ENCODE data around the gene ANO2.

Gene ANO2

DNA sequence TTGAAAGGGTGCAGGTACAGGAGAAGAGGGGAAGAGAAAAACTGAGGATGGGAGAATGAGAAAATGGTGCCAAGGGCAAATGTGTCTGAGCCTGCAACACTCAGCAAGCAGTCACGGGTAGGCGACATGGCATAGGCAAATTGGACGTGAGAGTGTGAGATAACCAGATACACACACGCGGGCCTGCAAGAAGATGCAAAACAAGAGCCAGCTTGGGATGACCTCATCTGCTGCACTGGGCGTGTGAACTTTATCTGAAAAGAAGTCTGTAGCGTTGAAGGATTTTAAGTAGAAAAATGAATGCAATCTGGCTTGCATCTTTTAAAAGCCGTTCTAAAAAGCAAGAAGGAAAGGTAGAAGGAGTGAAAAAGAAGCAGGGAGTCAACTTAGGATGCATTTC is 352.7 kb downstream of the ANO2 start:
- no peak overlapping the region for H3K4me3 Mint-ChIP-seq
- peaks cover 2% of the 10 kb centered on the region for H3K9me3 Mint-ChIP-seq
- no peaks in the 10 kb centered on the region for H3K4me1 Mint-ChIP-seq
- DNase-seq (ENCODE audit: low spot score in 2 of 2) (no peak), ATAC-seq (no peak)
- no peaks in the 10 kb centered on the region for H3K36me3 Mint-ChIP-seq
- H3K27ac Mint-ChIP-seq, result no peak overlapping the region

DNA sequence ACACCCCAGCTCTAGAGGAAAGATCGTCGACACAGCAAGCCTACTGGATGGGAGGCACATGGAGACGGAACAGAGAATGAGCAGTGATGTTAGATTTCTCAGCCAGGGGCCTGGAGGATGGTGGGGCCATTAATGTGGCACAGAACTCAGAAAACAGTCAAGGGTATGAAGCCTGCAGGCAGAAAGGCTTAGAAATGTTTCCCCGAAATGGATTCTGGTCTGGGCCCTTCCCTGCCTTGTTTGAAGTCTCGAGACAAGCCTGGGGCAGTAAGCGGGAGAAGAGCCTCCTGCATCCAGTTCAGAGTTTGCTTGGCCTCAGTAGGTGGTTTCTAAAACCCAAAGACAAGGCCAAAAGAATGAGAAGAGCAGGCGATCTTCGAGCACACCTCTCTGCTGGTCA is 354.7 kb downstream of the ANO2 start:
- Mint-ChIP-seq H3K4me3 (no peak overlapping the region), H3K9me3 (peaks cover 2% of the 10 kb centered on the region), H3K27ac (no peak overlapping the region), H3K36me3 (no peaks in the 10 kb centered on the region), H3K4me1 (no peaks in the 10 kb centered on the region)
- ATAC-seq, result no peak
- DNase-seq (ENCODE audit: low spot score in 2 of 2), result no peak

DNA sequence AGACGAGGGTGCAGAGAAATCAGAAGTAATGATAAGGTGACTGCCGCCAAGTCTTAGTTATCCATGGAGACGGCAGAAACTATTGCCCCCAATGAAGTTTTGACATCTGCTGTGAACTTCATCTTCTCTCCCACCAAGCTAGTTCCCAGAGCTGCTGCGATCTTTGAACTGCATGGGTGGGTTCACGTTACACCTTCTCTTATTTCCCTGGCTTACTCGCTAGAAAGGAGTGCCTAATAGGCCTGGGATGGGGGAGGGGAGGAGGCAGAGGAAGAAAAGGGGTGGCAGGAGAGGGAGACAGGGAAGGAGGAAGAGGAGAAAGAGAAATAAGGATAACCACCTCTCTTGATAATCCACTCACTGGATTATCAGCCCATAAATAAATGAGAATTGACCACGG is 356.0 kb downstream of the ANO2 start:
- DNase-seq (ENCODE audit: low spot score in 2 of 2) (no peak), ATAC-seq (no peak)
- no peak overlapping the region for H3K4me3 Mint-ChIP-seq
- H3K36me3 Mint-ChIP-seq, result no peaks in the 10 kb centered on the region
- no peaks in the 10 kb centered on the region for H3K4me1 Mint-ChIP-seq
- no peak overlapping the region for H3K27ac Mint-ChIP-seq
- peaks cover 2% of the 10 kb centered on the region for H3K9me3 Mint-ChIP-seq

DNA sequence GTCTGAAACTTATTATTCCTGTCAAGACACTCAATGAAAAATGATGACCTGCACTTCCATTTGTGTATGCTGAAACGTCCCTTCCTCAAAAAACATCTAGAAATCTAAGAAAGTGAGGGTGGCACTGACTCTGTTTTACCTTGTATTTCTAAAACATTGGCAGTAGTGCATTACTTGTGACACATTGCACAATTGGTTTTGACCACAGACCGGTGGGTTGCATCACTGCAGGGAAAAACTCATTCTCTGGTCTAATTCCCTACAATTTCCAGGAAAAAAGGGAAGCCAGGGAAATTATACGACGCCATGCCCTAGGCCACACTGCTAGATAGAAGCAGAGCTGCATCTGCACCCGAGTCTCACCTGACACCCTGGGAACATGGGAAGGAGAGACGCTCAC is 356.5 kb downstream of the ANO2 start:
- no peak for ATAC-seq
- no peak overlapping the region for H3K27ac Mint-ChIP-seq
- peaks cover 2% of the 10 kb centered on the region for H3K9me3 Mint-ChIP-seq
- H3K36me3 Mint-ChIP-seq, result no peaks in the 10 kb centered on the region
- no peaks in the 10 kb centered on the region for H3K4me1 Mint-ChIP-seq
- DNase-seq (ENCODE audit: low spot score in 2 of 2), result no peak
- no peak overlapping the region for H3K4me3 Mint-ChIP-seq

DNA sequence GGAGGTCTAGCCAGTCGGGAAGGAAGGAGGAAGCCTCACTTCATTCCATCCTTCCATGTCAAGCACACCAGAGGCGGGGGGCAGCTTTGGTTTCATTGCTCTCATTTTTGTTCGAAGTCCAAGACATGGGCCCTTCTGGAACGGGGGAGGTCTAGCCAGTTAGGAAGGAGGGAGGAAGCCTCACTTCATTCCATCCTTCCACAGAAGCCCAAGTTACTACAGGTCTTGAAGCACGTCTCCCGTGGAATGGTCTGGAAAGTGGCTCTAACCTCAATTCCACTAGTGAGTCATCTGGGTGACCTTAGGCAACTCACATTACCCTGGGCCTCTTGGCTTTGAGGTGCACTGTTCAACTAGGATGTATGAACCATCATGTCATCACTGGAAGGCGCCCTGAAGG is 356.9 kb downstream of the ANO2 start:
- Mint-ChIP-seq H3K27ac (no peak overlapping the region), H3K4me1 (no peaks in the 10 kb centered on the region), H3K36me3 (no peaks in the 10 kb centered on the region), H3K4me3 (no peak overlapping the region), H3K9me3 (peaks cover 2% of the 10 kb centered on the region)
- DNase-seq (ENCODE audit: low spot score in 2 of 2) (no peak), ATAC-seq (no peak)

DNA sequence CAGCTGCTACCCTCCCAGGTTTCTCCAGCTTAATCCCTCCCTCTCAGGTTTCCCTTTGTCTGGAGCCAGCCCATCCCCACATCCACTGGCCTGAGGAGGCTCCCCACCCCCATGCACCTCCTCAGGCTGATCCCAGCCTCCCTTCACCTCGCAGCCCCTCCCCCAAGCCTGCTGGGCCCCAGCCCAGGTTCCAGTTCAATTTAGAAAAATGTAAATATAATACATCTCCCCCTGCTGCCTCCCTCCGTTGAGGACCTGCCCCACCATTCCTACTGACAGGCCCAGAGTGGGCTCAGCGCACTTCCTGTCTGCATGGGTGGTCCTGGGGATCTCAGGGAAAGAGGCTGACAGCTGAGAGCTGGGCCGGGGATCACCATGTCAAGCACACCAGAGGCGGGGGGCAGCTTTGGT is 357.3 kb downstream of the ANO2 start:
- H3K27ac Mint-ChIP-seq, result no peak overlapping the region
- no peak overlapping the region for H3K4me3 Mint-ChIP-seq
- H3K4me1 Mint-ChIP-seq, result no peaks in the 10 kb centered on the region
- peaks cover 2% of the 10 kb centered on the region for H3K9me3 Mint-ChIP-seq
- no peaks in the 10 kb centered on the region for H3K36me3 Mint-ChIP-seq
- ATAC-seq, result no peak
- no peak for DNase-seq (ENCODE audit: low spot score in 2 of 2)

DNA sequence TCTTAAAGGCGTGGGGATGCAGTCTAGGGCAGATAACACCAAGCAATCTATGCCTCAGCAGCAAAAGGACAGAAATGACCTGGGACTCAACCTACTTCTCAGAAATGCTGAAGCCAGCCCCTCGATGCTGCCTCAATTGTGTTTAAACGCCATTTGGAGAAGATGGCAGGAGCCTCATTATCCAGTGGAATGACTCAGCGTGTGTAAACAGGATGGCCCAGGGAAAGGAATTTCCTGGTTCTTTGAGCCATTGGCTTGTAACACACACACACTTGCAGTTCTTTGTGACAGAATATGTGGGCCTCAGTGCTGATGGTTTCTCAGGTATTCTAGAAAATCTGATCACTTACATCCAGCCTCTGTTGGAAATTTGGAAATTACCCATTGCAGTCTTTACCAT is 358.9 kb downstream of the ANO2 start:
- Mint-ChIP-seq H3K4me3 (no peak overlapping the region), H3K4me1 (no peaks in the 10 kb centered on the region), H3K27ac (no peak overlapping the region), H3K36me3 (no peaks in the 10 kb centered on the region), H3K9me3 (no peaks in the 10 kb centered on the region)
- DNase-seq (ENCODE audit: low spot score in 2 of 2), result no peak
- ATAC-seq, result no peak

DNA sequence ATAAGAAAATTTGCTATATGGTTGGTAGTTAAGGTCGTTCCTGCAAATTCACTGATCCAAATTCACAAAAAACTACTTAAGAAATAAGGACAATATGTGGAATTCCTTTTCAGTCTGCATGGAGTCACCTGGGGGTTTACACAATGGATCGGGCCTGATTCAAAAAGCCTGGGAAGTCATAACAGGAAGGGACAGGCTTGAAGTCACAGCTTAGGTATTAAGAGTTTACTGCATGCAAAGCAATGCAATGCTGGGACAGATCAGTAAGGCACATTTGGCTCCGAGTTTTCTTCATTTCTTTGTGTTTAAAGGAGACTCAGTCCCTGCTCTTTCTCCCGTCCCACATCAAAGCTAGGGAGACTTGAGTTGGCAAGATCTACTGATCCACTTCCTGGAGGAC is 359.9 kb downstream of the ANO2 start:
- H3K9me3 Mint-ChIP-seq, result no peaks in the 10 kb centered on the region
- no peak overlapping the region for H3K27ac Mint-ChIP-seq

DNA sequence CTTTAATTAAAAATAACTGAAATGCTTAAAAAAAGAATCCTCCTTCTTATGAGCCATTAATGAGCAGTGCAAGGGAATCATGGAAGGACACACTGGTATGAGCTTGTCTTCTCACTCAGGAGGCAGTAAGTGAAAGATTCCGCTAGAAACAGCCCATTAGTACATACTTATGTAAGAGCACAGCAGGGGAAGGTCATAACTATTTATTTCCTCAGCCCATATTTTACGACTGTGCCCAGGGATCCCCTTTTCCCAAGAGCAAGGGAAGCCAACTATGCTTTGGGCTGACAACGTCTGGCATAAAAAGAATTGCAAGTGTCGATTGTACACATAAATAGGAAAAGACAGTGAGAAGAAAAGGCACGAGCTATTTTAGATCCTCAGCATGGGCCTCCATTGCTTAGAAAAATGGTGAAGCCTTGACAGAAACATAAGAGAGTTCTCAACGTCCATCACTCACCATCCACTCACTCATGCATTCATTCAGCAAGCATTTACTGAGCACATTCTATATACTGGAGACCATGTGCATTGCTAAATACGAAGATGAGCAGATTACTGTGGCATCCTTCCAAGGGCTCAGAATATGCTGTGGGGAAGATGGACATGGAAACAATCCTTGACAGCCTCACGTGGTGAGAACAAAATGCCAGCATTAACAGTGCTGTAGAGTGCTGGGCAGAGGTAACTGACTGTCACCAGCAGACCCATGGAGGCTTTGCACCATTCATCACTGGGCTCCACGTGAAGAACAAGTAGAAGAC is 360.5 kb downstream of the ANO2 start:
- Mint-ChIP-seq H3K4me3 (no peak overlapping the region), H3K9me3 (no peaks in the 10 kb centered on the region), H3K36me3 (no peaks in the 10 kb centered on the region), H3K27ac (no peak overlapping the region), H3K4me1 (no peaks in the 10 kb centered on the region)
- DNase-seq (ENCODE audit: low spot score in 2 of 2) (no peak), ATAC-seq (no peak)

More for the DNA sequence above, 359.9 kb downstream of the ANO2 start:
- DNase-seq (ENCODE audit: low spot score in 2 of 2) (no peak), ATAC-seq (no peak)
- no peaks in the 10 kb centered on the region for H3K4me1 Mint-ChIP-seq
- no peaks in the 10 kb centered on the region for H3K36me3 Mint-ChIP-seq
- H3K4me3 Mint-ChIP-seq, result no peak overlapping the region

DNA sequence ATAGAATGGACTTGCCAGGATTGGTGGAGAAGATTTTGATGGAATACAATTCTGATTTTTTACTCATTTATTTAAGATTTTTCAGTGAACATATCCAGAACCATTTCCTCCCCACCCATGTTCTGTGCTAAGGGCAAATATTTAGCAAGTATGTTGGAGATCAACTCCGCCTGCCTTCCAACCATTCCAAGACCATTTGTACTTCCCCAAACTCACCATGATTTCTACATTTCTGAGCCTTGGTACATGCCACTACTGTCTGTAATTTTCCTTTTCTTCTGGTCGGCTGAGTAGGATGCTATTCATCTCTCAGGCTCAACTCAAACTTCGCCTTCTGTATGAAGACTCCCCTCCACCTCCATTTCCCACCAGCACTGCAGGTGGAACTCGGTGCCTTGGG is 362.5 kb downstream of the ANO2 start:
- DNase-seq (ENCODE audit: low spot score in 2 of 2) (no peak), ATAC-seq (no peak)
- Mint-ChIP-seq H3K4me3 (no peak overlapping the region), H3K9me3 (no peaks in the 10 kb centered on the region), H3K27ac (no peak overlapping the region), H3K36me3 (no peaks in the 10 kb centered on the region), H3K4me1 (no peaks in the 10 kb centered on the region)

DNA sequence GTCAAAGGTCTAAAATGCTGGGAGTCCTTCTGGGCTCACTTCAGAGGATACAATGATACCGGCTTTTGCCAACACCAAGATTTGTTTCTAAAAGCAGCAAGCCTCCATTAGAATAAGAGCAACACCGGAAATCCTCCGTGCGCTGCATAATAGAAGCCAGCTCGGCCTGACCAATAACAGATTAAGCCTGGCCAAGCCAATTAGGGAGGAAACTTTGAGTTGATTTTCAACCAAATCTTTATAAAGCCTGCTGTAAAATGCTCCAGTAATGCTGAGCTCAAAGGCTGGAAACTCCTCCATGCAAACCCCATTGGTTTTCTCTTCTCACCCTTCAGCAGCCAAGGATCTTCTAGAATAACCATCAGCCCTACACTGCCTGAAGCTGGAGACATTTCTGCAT is 363.0 kb downstream of the ANO2 start:
- H3K9me3 Mint-ChIP-seq, result no peaks in the 10 kb centered on the region
- no peak overlapping the region for H3K4me3 Mint-ChIP-seq
- no peaks in the 10 kb centered on the region for H3K36me3 Mint-ChIP-seq
- H3K27ac Mint-ChIP-seq, result no peak overlapping the region
- ATAC-seq (no peak), DNase-seq (ENCODE audit: low spot score in 2 of 2) (no peak)
- no peaks in the 10 kb centered on the region for H3K4me1 Mint-ChIP-seq

DNA sequence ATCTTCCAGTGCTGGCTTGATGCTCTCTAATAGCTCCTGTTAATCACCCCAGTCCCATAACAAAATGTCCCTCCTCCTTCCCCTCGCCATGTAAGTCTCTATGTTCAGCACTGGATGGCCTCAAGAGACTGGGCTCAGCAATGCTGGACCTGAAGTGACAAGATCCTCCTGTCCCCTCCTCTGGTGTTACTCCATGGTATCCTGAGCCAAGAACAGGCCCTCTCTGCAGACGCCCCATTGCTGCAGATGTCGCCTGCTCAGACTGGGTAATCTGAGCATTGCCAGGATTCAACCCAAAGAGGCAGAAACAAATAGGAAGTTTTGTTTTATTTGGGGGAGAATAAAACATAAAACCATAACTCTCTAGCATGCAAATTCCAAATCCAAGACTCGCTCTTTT is 363.4 kb downstream of the ANO2 start:
- Mint-ChIP-seq H3K4me1 (no peaks in the 10 kb centered on the region), H3K4me3 (no peak overlapping the region), H3K27ac (no peak overlapping the region), H3K9me3 (no peaks in the 10 kb centered on the region), H3K36me3 (no peaks in the 10 kb centered on the region)
- no peak for DNase-seq (ENCODE audit: low spot score in 2 of 2)
- peak; percentile 27 for ATAC-seq

DNA sequence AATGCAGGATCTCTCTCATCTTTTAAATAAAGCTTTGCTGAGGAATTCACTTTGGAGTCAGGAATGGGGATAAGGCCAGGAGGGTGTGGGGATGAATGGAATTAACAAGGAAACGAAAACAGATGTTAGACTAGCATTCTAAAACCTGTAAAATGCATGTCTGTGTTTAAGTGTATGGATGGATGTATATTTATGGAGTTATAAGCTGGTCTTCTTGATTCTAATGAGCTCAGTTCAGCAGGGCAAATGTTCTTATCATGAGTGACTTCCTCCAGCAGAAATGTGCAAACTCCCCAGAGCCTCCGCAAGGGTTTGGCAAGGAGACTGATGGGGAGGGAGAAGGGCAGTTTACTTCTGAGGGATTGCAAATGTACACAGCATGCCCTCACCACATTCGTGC is 364.0 kb downstream of the ANO2 start:
- no peak overlapping the region for H3K27ac Mint-ChIP-seq
- H3K4me1 Mint-ChIP-seq, result no peaks in the 10 kb centered on the region
- ATAC-seq, result no peak
- H3K4me3 Mint-ChIP-seq, result no peak overlapping the region
- H3K9me3 Mint-ChIP-seq, result no peaks in the 10 kb centered on the region
- no peak for DNase-seq (ENCODE audit: low spot score in 2 of 2)
- no peaks in the 10 kb centered on the region for H3K36me3 Mint-ChIP-seq

DNA sequence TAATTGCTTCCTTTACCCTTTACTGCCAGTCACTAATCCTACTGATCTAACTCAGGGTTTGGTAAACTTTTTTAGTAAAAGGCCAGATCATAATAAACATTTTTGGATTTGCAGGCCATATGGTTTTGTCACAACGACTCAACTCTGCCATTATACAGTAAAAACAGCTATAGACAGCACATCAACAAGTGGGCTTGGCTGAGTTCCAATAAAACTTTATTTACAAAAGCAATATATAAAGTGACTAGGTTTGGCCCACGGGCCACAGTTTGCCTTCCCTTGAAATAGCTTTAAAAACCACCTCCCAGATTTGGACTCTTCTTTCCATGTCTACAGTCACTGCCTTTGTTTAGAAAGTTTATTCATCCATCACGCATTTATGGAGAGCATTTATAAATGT is 366.3 kb downstream of the ANO2 start:
- ATAC-seq (no peak), DNase-seq (ENCODE audit: low spot score in 2 of 2) (no peak)
- Mint-ChIP-seq H3K27ac (no peak overlapping the region), H3K4me3 (no peak overlapping the region), H3K36me3 (no peaks in the 10 kb centered on the region), H3K9me3 (no peaks in the 10 kb centered on the region), H3K4me1 (no peaks in the 10 kb centered on the region)

DNA sequence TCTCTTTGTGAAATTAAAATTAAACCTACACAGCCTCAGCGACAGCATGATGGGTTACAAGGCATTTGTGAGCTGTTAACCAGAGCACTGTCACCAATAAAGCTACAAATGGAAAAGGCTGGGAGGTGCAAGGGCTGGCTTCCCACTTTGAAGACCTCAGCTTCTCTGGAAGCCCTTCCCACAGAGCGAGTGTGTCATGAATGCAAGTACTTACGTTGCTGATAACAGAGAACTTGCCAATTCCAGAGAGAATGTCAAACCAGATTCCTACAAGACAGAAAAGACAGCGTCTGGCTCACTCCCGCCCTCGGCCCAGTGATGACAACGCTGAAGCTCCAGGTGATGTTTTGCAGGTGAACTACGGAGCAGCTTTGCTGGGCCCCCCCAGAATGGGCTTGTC is 367.3 kb downstream of the ANO2 start:
- H3K9me3 Mint-ChIP-seq, result no peaks in the 10 kb centered on the region
- DNase-seq (ENCODE audit: low spot score in 2 of 2) (no peak), ATAC-seq (no peak)
- H3K27ac Mint-ChIP-seq, result no peak overlapping the region
- no peaks in the 10 kb centered on the region for H3K36me3 Mint-ChIP-seq
- no peaks in the 10 kb centered on the region for H3K4me1 Mint-ChIP-seq
- no peak overlapping the region for H3K4me3 Mint-ChIP-seq

DNA sequence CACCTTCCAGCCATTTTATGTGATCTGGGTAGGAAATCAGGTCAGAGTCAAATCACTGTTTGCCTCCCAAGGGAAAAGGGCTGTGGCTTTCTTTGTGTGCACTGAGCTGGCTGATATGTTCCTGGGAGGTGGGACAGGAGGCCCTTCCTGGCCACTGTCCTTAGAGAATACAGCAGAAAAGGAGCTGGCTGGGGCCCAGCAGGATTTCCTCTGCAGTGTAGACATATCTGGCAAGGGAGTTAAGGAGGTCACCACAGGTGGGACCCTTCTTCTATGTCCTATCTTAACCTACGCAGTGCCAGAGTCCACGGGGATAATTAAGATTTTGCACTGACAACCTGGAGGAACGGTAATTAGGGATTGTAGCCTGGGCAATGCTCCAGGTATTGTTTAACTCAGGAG is 367.8 kb downstream of the ANO2 start:
- H3K36me3 Mint-ChIP-seq, result no peaks in the 10 kb centered on the region
- H3K4me1 Mint-ChIP-seq, result no peaks in the 10 kb centered on the region
- DNase-seq (ENCODE audit: low spot score in 2 of 2) (no peak), ATAC-seq (no peak)
- H3K9me3 Mint-ChIP-seq, result no peaks in the 10 kb centered on the region
- H3K4me3 Mint-ChIP-seq, result no peak overlapping the region
- no peak overlapping the region for H3K27ac Mint-ChIP-seq

DNA sequence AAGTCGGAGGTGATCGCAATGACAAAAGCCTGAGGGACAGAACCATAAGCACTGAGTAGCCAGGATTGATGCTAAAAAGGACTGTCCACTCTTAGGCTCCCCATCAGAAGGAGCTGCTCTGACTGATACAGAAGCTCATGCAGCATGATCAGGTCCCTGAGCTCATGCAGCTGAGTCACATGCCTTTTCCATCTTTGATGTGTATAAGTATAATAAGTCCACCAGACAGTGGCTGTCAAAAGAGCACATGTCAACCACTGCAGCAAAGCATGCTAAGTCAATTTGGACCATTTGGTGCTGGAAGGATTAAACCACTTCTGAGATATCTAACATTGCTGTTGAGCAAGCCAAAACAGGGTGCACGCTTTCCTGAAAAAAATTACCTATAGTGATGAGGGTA is 369.1 kb downstream of the ANO2 start:
- DNase-seq (ENCODE audit: low spot score in 2 of 2) (no peak), ATAC-seq (no peak)
- Mint-ChIP-seq H3K27ac (no peak overlapping the region), H3K4me1 (no peaks in the 10 kb centered on the region), H3K4me3 (no peak overlapping the region), H3K9me3 (no peaks in the 10 kb centered on the region), H3K36me3 (no peaks in the 10 kb centered on the region)
